ENCODE measurements around the gene ZNF333. TPM values are rescaled to one million over a fixed set of nuclear protein-coding genes. Genes with fewer than 3 reads are reported as not detected.
"Not testable (repeated sequence)": the region's sequence is repeated elsewhere in the genome, so short reads cannot be mapped to it uniquely, and the experiment has no call there.

The ZNF333 gene
- total and polyA plus RNA-seq, 4 experiments from 2014 or later, result 10.3 to 48.3 (median 29.2) TPM

- Histone ChIP-seq H3K4me1 (ENCODE audit: insufficient read depth, low read length) (no peaks in the 10 kb centered on the region), H3K27me3 (ENCODE audit: insufficient read depth, low read length) (no peaks in the 10 kb centered on the region), H3K4me3 (ENCODE audit: low read length in 2 of 2) (no peak overlapping the region), H3K27ac (ENCODE audit: low read depth, low read length) (no peak overlapping the region), H3K9me3 (ENCODE audit: control insufficient read depth in 1 of 2, low read length in 2 of 2) (no peaks in the 10 kb centered on the region), H3K36me3 (ENCODE audit: insufficient read depth, low read length) (no peaks in the 10 kb centered on the region)
- Mint-ChIP-seq H3K9me3 (peaks cover 0 to 5% (median under 1%) of the 10 kb centered on the region in 8 donors), H3K4me3 (no peak overlapping the region), H3K27ac (no peak overlapping the region), H3K36me3 (peaks cover 0 to 3% of the 10 kb centered on the region in 2 donors), H3K4me1 (peaks cover 0 to 1% (median 0%) of the 10 kb centered on the region in 4 donors), H3K27me3 (peaks cover 7% of the 10 kb centered on the region in 2 donors)
- no peak for DNase-seq
- intact Hi-C loops (cut with micrococcal nuclease), result no loop called here
- POLR2A ChIA-PET (ENCODE audit: partially characterized antibody), result no interaction called here
- CTCF ChIA-PET (ENCODE audit: partially characterized antibody), result no interaction called here
Measured at GRCh38 chr19:14764401-14764800, 74.6 kb downstream of the ZNF333 start.

GRCh38 chr19:14765403-14765802 lies 75.6 kb downstream of the ZNF333 start:
- Mint-ChIP-seq H3K27me3 (peaks cover 8 to 11% of the 10 kb centered on the region in 2 donors), H3K27ac (peak overlapping the region in 1 of 7 donors; percentile 10)
- H3K9me3 Mint-ChIP-seq; H3K36me3 ChIP-seq (ENCODE audit: insufficient read depth, low read length); H3K4me1 ChIP-seq (ENCODE audit: insufficient read depth, low read length); H3K27ac ChIP-seq (ENCODE audit: low read depth, low read length); H3K4me1 Mint-ChIP-seq; H3K27me3 ChIP-seq (ENCODE audit: insufficient read depth, low read length); intact Hi-C loops (cut with micrococcal nuclease); H3K9me3 ChIP-seq (ENCODE audit: control insufficient read depth in 1 of 2, low read length in 2 of 2); POLR2A ChIA-PET (ENCODE audit: partially characterized antibody); H3K4me3 Mint-ChIP-seq; H3K4me3 ChIP-seq (ENCODE audit: low read length in 2 of 2); DNase-seq; H3K36me3 Mint-ChIP-seq; CTCF ChIA-PET (ENCODE audit: partially characterized antibody): not testable (repeated sequence)

DNA sequence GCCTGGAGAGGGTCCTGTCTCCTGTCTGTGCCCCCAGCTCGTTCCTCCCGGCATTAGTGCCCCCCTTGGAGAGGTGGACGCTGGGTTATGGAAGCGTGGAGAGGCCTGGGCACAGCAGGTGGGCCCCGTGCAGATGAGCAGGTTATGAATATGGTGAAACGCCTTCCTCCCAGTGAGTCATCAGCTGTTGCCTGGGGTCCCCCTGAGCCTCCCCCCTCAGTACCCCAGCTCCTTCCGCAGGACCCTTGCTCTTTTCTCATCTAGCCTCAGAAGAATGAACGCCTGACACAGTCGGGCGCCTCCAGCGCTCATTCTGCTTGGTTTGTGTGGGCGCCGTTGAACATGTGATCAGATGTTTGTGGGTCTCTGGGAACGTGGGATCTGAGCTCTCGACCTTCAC lies 76.0 kb downstream of the ZNF333 start:
- POLR2A ChIA-PET (ENCODE audit: partially characterized antibody); H3K9me3 Mint-ChIP-seq; H3K4me1 Mint-ChIP-seq; H3K27me3 ChIP-seq (ENCODE audit: insufficient read depth, low read length); H3K9me3 ChIP-seq (ENCODE audit: control insufficient read depth in 1 of 2, low read length in 2 of 2); H3K27ac Mint-ChIP-seq; H3K4me3 ChIP-seq (ENCODE audit: low read length in 2 of 2); CTCF ChIA-PET (ENCODE audit: partially characterized antibody); H3K4me1 ChIP-seq (ENCODE audit: insufficient read depth, low read length); H3K36me3 Mint-ChIP-seq; H3K27ac ChIP-seq (ENCODE audit: low read depth, low read length); intact Hi-C loops (cut with micrococcal nuclease); H3K36me3 ChIP-seq (ENCODE audit: insufficient read depth, low read length); H3K4me3 Mint-ChIP-seq; DNase-seq: not testable (repeated sequence)
- peaks cover 8 to 11% of the 10 kb centered on the region in 2 donors for H3K27me3 Mint-ChIP-seq

GRCh38 chr19:14767466-14767971 lies 77.7 kb downstream of the ZNF333 start:
- CTCF ChIA-PET (ENCODE audit: partially characterized antibody), result no interaction called here
- H3K36me3 ChIP-seq (ENCODE audit: insufficient read depth, low read length), result no peaks in the 10 kb centered on the region
- peaks cover 3 to 10% of the 10 kb centered on the region in 2 donors for H3K27me3 Mint-ChIP-seq

DNA sequence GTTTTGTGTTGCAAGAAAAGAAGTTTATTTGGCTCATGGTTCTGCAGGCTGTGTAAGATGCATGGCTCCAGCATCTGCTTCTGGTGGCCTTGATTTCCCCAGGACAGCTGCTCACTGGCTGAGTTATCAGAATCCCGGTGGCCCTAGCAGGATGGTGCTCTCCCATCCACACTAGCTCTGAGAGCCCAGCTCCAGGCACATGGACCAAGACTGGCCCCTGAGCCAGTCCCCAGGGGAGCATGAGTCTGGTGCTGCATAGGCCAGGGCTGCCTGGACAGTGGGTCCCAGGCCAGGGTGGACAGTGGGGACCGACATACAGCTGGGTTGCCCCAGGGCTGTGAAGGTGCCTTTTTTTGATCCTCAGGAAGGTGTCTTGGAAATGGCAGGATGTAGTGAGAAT lies 78.2 kb downstream of the ZNF333 start:
- H3K36me3 Mint-ChIP-seq, result peaks cover 0 to 3% of the 10 kb centered on the region in 2 donors
- H3K4me3 ChIP-seq (ENCODE audit: low read length in 2 of 2), result no peak overlapping the region
- no peak overlapping the region for H3K27ac ChIP-seq (ENCODE audit: low read depth, low read length)
- H3K9me3 Mint-ChIP-seq, result no peaks in the 10 kb centered on the region
- intact Hi-C loops (cut with micrococcal nuclease), result no loop called here
- H3K36me3 ChIP-seq (ENCODE audit: insufficient read depth, low read length), result no peaks in the 10 kb centered on the region
- no peak overlapping the region for H3K27ac Mint-ChIP-seq
- H3K4me1 Mint-ChIP-seq, result peaks cover 0 to 1% (median 0%) of the 10 kb centered on the region in 4 donors
- DNase-seq, result no peak
- ChIA-PET CTCF (ENCODE audit: partially characterized antibody) (no interaction called here), POLR2A (ENCODE audit: partially characterized antibody) (no interaction called here)
- H3K4me1 ChIP-seq (ENCODE audit: insufficient read depth, low read length), result no peaks in the 10 kb centered on the region
- no peaks in the 10 kb centered on the region for H3K9me3 ChIP-seq (ENCODE audit: control insufficient read depth in 1 of 2, low read length in 2 of 2)
- H3K27me3 Mint-ChIP-seq, result peaks cover 3 to 10% of the 10 kb centered on the region in 2 donors
- no peak overlapping the region for H3K4me3 Mint-ChIP-seq
- H3K27me3 ChIP-seq (ENCODE audit: insufficient read depth, low read length), result no peaks in the 10 kb centered on the region

More at GRCh38 chr19:14767466-14767971, 77.7 kb downstream of the ZNF333 start:
- H3K9me3 ChIP-seq (ENCODE audit: control insufficient read depth in 1 of 2, low read length in 2 of 2), result no peaks in the 10 kb centered on the region
- no peaks in the 10 kb centered on the region for H3K9me3 Mint-ChIP-seq
- no peaks in the 10 kb centered on the region for H3K27me3 ChIP-seq (ENCODE audit: insufficient read depth, low read length)
- H3K27ac Mint-ChIP-seq, result no peak overlapping the region
- H3K36me3 Mint-ChIP-seq, result peaks cover 0 to 3% of the 10 kb centered on the region in 2 donors
- intact Hi-C loops (cut with micrococcal nuclease), result no loop called here
- DNase-seq, result no peak
- POLR2A ChIA-PET (ENCODE audit: partially characterized antibody), result no interaction called here
- H3K27ac ChIP-seq (ENCODE audit: low read depth, low read length), result no peak overlapping the region
- no peaks in the 10 kb centered on the region for H3K4me1 ChIP-seq (ENCODE audit: insufficient read depth, low read length)
- no peak overlapping the region for H3K4me3 ChIP-seq (ENCODE audit: low read length in 2 of 2)
- no peak overlapping the region for H3K4me3 Mint-ChIP-seq
- peaks cover 0 to 1% (median 0%) of the 10 kb centered on the region in 4 donors for H3K4me1 Mint-ChIP-seq

- Histone ChIP-seq H3K27ac (ENCODE audit: low read depth, low read length) (no peak overlapping the region), H3K4me1 (ENCODE audit: insufficient read depth, low read length) (no peaks in the 10 kb centered on the region), H3K4me3 (ENCODE audit: low read length in 2 of 2) (no peak overlapping the region), H3K9me3 (ENCODE audit: control insufficient read depth in 1 of 2, low read length in 2 of 2) (no peaks in the 10 kb centered on the region), H3K27me3 (ENCODE audit: insufficient read depth, low read length) (no peaks in the 10 kb centered on the region), H3K36me3 (ENCODE audit: insufficient read depth, low read length) (no peaks in the 10 kb centered on the region)
- intact Hi-C loops (cut with micrococcal nuclease), result no loop called here
- CTCF ChIA-PET (ENCODE audit: partially characterized antibody), result no interaction called here
- DNase-seq, result no peak
- POLR2A ChIA-PET (ENCODE audit: partially characterized antibody), result no interaction called here
- Mint-ChIP-seq H3K27ac (no peak overlapping the region), H3K4me1 (no peaks in the 10 kb centered on the region), H3K9me3 (no peaks in the 10 kb centered on the region), H3K4me3 (no peak overlapping the region), H3K36me3 (peaks cover 0 to 3% of the 10 kb centered on the region in 2 donors), H3K27me3 (peaks cover 2 to 10% of the 10 kb centered on the region in 2 donors)
Measured at GRCh38 chr19:14769201-14769600, 79.4 kb downstream of the ZNF333 start.

- H3K27me3 Mint-ChIP-seq, result peaks cover 2 to 10% of the 10 kb centered on the region in 2 donors
- Histone ChIP-seq H3K4me1 (ENCODE audit: insufficient read depth, low read length) (no peaks in the 10 kb centered on the region), H3K4me3 (ENCODE audit: low read length in 2 of 2) (no peak overlapping the region), H3K27ac (ENCODE audit: low read depth, low read length) (no peak overlapping the region), H3K27me3 (ENCODE audit: insufficient read depth, low read length) (no peaks in the 10 kb centered on the region), H3K36me3 (ENCODE audit: insufficient read depth, low read length) (no peaks in the 10 kb centered on the region), H3K9me3 (ENCODE audit: control insufficient read depth in 1 of 2, low read length in 2 of 2) (no peaks in the 10 kb centered on the region)
- intact Hi-C loops (cut with micrococcal nuclease), result no loop called here
- no peaks in the 10 kb centered on the region for H3K9me3 Mint-ChIP-seq
- DNase-seq, result no peak
- H3K36me3 Mint-ChIP-seq, result peaks cover 0 to 3% of the 10 kb centered on the region in 2 donors
- ChIA-PET POLR2A (ENCODE audit: partially characterized antibody) (no interaction called here), CTCF (ENCODE audit: partially characterized antibody) (no interaction called here)
- no peak overlapping the region for H3K27ac Mint-ChIP-seq
- H3K4me3 Mint-ChIP-seq, result no peak overlapping the region
- H3K4me1 Mint-ChIP-seq, result no peaks in the 10 kb centered on the region
Measured at GRCh38 chr19:14770136-14770535, 80.3 kb downstream of the ZNF333 start.

Measured in CD4-positive, alpha-beta memory T cell (primary cell).